IMR-90 (cell line): Measurements from ENCODE around the gene PLXDC1.

Experiments
- RFX5 ChIP-seq: IDR thresholded peaks from 2 replicates; pipeline ENCODE4 v1.8.0; 2012; ENCODE audit warnings: low read depth, mild to moderate bottlenecking, low read length, moderate library complexity
- SMC3 ChIP-seq: fragments of 150-350 bp; IDR thresholded peaks from 2 replicates; pipeline ENCODE4 v1.6.1; 2016; ENCODE audit warnings: low read depth, mild to moderate bottlenecking, antibody characterized with exemption, low read length, moderate library complexity
- TF ChIP-seq, protein P1 (sequence below): conservative IDR thresholded peaks from 2 replicates; pipeline ENCODE4 v1.5.1; 2012; ENCODE audit warnings: mild to moderate bottlenecking, low read depth, low read length, improper control_type of control experiment
- TF ChIP-seq, protein P2 (sequence below): fragments of 150-350 bp; IDR thresholded peaks from 2 replicates; pipeline ENCODE4 v1.6.1; 2017; ENCODE audit warnings: mild to moderate bottlenecking, antibody characterized with exemption, low read length, low read depth

DNA sequence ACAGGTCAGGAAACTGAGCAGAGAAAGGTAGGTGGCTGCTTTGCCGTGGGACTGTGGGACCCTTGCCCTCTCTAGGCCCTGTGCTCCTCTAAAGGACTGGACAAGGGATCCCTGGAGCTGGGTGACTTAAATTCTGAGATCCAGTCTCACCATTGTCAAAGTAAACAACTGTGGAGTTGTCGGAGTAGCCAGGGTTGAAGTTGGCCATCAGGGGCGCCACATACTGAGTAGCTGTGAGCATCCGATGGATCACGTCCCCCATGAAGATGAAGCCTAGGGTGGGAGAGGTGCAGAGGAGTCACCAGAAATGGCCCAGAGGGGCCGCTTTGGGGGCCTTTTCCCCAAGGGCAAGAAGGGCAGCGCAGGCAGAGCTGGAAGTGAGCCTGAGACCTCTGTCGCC is 43.5 kb downstream of the PLXDC1 start:
- TF ChIP-seq, protein P1, sequence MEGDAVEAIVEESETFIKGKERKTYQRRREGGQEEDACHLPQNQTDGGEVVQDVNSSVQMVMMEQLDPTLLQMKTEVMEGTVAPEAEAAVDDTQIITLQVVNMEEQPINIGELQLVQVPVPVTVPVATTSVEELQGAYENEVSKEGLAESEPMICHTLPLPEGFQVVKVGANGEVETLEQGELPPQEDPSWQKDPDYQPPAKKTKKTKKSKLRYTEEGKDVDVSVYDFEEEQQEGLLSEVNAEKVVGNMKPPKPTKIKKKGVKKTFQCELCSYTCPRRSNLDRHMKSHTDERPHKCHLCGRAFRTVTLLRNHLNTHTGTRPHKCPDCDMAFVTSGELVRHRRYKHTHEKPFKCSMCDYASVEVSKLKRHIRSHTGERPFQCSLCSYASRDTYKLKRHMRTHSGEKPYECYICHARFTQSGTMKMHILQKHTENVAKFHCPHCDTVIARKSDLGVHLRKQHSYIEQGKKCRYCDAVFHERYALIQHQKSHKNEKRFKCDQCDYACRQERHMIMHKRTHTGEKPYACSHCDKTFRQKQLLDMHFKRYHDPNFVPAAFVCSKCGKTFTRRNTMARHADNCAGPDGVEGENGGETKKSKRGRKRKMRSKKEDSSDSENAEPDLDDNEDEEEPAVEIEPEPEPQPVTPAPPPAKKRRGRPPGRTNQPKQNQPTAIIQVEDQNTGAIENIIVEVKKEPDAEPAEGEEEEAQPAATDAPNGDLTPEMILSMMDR, result no peak
- TF ChIP-seq SMC3, result no peak
- no peak for TF ChIP-seq RFX5
- TF ChIP-seq, protein P2, sequence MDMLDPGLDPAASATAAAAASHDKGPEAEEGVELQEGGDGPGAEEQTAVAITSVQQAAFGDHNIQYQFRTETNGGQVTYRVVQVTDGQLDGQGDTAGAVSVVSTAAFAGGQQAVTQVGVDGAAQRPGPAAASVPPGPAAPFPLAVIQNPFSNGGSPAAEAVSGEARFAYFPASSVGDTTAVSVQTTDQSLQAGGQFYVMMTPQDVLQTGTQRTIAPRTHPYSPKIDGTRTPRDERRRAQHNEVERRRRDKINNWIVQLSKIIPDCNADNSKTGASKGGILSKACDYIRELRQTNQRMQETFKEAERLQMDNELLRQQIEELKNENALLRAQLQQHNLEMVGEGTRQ, result no peak
